Body of pancreas (tissue), 4 donors: Measurements from ENCODE around the gene SERINC3.

Experiments
- POLR2A ChIP-seq, 3 donors: fragments of 450-650 bp; IDR thresholded peaks; one replicate each; pipeline ENCODE4 v1.6.1; 2016; ENCODE audit warnings: antibody characterized with exemption in 3 of 3, mild to moderate bottlenecking in 2 of 3
- TF ChIP-seq, protein P1 (sequence below), 7 experiments: fragments of 450-650 bp in 4 of 7; fragments of 200-600 bp in 3 of 7; sonication (generic) in 3 of 7; IDR thresholded peaks; one replicate each; pipeline ENCODE4 v1.5.1; 2016 to 2019; ENCODE audit warnings: antibody characterized with exemption in 7 of 7

DNA sequence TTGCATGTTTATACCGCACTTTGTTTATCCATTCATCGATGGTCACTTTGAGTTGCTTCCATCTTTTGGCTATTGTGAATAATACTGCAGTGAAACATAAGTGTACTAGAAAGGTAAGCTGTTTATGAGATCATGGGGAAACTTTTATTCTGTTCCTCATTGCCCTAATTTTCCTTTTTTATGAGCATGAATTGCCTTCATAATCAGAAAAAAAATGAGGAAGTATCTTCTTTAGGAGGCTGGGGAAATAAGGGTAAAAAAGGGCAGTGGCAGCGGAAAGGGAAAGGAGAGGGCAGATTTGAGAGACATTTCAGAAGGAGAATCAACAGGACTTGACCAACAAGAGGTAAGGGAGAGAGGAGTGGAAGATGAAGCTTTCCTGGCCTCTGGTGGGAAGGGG, 14.3 kb upstream of the SERINC3 start:
- TF ChIP-seq, protein P1, sequence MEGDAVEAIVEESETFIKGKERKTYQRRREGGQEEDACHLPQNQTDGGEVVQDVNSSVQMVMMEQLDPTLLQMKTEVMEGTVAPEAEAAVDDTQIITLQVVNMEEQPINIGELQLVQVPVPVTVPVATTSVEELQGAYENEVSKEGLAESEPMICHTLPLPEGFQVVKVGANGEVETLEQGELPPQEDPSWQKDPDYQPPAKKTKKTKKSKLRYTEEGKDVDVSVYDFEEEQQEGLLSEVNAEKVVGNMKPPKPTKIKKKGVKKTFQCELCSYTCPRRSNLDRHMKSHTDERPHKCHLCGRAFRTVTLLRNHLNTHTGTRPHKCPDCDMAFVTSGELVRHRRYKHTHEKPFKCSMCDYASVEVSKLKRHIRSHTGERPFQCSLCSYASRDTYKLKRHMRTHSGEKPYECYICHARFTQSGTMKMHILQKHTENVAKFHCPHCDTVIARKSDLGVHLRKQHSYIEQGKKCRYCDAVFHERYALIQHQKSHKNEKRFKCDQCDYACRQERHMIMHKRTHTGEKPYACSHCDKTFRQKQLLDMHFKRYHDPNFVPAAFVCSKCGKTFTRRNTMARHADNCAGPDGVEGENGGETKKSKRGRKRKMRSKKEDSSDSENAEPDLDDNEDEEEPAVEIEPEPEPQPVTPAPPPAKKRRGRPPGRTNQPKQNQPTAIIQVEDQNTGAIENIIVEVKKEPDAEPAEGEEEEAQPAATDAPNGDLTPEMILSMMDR (IDR thresholded peaks at IDR 0.05): no peak
- TF ChIP-seq POLR2A (IDR thresholded peaks at IDR 0.05): no peak
